Measurements from ENCODE around the gene HNRNPUL2. TPM values are rescaled to one million over a fixed set of nuclear protein-coding genes. Genes with fewer than 3 reads are reported as not detected.

Gene HNRNPUL2
- total and polyA plus RNA-seq, 9 of the 15 experiments (the other 6 are each of a cell fraction or from before 2014, with no cell fraction given), result 0.89 to 44.3 (median 15.2) TPM

DNA sequence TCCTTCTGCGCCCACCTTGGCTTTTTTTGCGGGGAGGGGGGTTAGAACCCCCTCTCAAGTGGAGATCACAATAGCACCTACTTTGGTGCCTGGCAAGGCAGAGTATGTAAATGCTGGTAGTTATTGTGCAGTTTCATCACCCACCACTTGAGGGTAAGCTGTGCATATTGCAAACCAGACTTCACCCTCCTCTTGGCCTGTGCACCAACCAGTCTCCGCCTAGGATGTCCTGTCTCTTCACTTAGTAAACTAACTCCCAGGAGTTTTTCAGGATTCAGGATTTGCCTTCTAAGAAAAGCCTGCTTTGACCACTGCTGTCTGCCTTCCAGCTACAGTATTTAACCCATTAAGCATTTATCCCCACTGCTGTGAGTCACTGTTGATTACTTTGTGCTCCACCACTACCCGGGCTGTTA is 46.4 kb downstream of the HNRNPUL2 start:
- in situ Hi-C loops (cut with MboI) (no loop called here), intact Hi-C loops (cut with micrococcal nuclease) (loop anchor here (5.0 kb wide), 2 partner anchors 201 to 299 kb away; partner anchors contain the start of gene SLC3A2)
- peaks cover 25 to 42% of the 10 kb centered on the region in 2 experiments; a peak in 4 of 5 replicates for H3K4me1 ChIP-seq (replicated peaks in 1 of 2; ENCODE audit: control insufficient read depth in 2 of 2, insufficient read depth in 2 of 2, low read length in 2 of 2)
- H3K9me1 ChIP-seq (ENCODE audit: control insufficient read depth, insufficient read depth, low read length), result no peaks in the 10 kb centered on the region
- no peaks in the 10 kb centered on the region for H3K27me3 ChIP-seq (ENCODE audit: control insufficient read depth in 2 of 2, insufficient read depth in 2 of 2, low read length in 2 of 2)
- peak overlapping the region; percentile 9 for H3K27ac ChIP-seq (ENCODE audit: extremely low read depth, low read depth, low read length)
- H3K79me2 ChIP-seq (ENCODE audit: control insufficient read depth, insufficient read depth, low read length), result peaks cover 34% of the 10 kb centered on the region
- H3K4me3 ChIP-seq, result no peak overlapping the region
- WGBS (ENCODE audit: insufficient coverage, low coverage, missing lambda C conversion rate), result 40% methylated on average over 4 of the region's 4 CpGs
- no peaks in the 10 kb centered on the region for H4K20me1 ChIP-seq (replicated peaks; ENCODE audit: control insufficient read depth, insufficient read depth, low read length)
- ChIA-PET POLR2A (interaction anchor here (0.6 to 2.9 kb wide), 18 partner anchors 8 to 1351 kb away, joined by 3 to 27 read pairs (median 4); partner anchors contain the start of genes C11orf98, CSKMT, EEF1G and GANAB), CTCF (ENCODE audit: low intra/inter-chr PET ratio) (no interaction called here)
- H2AFZ ChIP-seq (ENCODE audit: low read depth, low read length), result peak overlapping the region; percentile 96
- peak overlapping the region; percentile 14; the same call in 1 of the 2 replicates for H3K4me2 ChIP-seq (ENCODE audit: insufficient read depth, low read length)
- H3K36me3 ChIP-seq (ENCODE audit: control insufficient read depth, insufficient read depth, low read length), result peaks cover 24% of the 10 kb centered on the region
- FAIRE-seq, result peak; percentile 86
- no peaks in the 10 kb centered on the region for H3K9me3 ChIP-seq (replicated peaks; ENCODE audit: control insufficient read depth, insufficient read depth, low read depth, low read length)
- peak; percentile 81 for ATAC-seq
- peak; percentile 38 to 81 (median 55) for DNase-seq (ENCODE audit: extremely low read depth in 1 of 4, low spot score in 3 of 4)
- no TSS peak for BruUV-seq (replicated peaks)
- H3K9ac ChIP-seq (ENCODE audit: insufficient read depth in 1 of 2, low read depth in 2 of 2, low read length in 2 of 2), result peak overlapping the region in 1 of 2 experiments; percentile 31; a peak in 2 of 4 replicates
- TF ChIP-seq, protein P1, sequence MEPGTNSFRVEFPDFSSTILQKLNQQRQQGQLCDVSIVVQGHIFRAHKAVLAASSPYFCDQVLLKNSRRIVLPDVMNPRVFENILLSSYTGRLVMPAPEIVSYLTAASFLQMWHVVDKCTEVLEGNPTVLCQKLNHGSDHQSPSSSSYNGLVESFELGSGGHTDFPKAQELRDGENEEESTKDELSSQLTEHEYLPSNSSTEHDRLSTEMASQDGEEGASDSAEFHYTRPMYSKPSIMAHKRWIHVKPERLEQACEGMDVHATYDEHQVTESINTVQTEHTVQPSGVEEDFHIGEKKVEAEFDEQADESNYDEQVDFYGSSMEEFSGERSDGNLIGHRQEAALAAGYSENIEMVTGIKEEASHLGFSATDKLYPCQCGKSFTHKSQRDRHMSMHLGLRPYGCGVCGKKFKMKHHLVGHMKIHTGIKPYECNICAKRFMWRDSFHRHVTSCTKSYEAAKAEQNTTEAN (CRISPR knock-in tag; IDR thresholded peaks at IDR 0.05), result no peak
- TF ChIP-seq, protein P2, sequence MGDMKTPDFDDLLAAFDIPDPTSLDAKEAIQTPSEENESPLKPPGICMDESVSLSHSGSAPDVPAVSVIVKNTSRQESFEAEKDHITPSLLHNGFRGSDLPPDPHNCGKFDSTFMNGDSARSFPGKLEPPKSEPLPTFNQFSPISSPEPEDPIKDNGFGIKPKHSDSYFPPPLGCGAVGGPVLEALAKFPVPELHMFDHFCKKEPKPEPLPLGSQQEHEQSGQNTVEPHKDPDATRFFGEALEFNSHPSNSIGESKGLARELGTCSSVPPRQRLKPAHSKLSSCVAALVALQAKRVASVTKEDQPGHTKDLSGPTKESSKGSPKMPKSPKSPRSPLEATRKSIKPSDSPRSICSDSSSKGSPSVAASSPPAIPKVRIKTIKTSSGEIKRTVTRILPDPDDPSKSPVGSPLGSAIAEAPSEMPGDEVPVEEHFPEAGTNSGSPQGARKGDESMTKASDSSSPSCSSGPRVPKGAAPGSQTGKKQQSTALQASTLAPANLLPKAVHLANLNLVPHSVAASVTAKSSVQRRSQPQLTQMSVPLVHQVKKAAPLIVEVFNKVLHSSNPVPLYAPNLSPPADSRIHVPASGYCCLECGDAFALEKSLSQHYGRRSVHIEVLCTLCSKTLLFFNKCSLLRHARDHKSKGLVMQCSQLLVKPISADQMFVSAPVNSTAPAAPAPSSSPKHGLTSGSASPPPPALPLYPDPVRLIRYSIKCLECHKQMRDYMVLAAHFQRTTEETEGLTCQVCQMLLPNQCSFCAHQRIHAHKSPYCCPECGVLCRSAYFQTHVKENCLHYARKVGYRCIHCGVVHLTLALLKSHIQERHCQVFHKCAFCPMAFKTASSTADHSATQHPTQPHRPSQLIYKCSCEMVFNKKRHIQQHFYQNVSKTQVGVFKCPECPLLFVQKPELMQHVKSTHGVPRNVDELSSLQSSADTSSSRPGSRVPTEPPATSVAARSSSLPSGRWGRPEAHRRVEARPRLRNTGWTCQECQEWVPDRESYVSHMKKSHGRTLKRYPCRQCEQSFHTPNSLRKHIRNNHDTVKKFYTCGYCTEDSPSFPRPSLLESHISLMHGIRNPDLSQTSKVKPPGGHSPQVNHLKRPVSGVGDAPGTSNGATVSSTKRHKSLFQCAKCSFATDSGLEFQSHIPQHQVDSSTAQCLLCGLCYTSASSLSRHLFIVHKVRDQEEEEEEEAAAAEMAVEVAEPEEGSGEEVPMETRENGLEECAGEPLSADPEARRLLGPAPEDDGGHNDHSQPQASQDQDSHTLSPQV (IDR thresholded peaks at IDR 0.05), result 0 out of 2 replicates have a peak, but pooled peaks have one; percentile 53
- no peak for TF ChIP-seq GABPA (tag; conservative IDR thresholded peaks at IDR 0.05; ENCODE audit: low read depth)
- TF ChIP-seq DACH1 (IDR thresholded peaks at IDR 0.05; ENCODE audit: partially characterized antibody), result no peak
- peak; percentile 14; the same call in 1 of the 2 replicates for TF ChIP-seq JUN (IDR thresholded peaks at IDR 0.05; ENCODE audit: borderline replicate concordance, low read depth, low read length)
- no peak for TF ChIP-seq JUN (CRISPR knock-in tag; IDR thresholded peaks at IDR 0.05; ENCODE audit: borderline replicate concordance)
- no peak for TF ChIP-seq MLLT1 (IDR thresholded peaks at IDR 0.05)
- TF ChIP-seq IRF9 (tag; IDR thresholded peaks at IDR 0.05), result no peak
- TF ChIP-seq CEBPG (CRISPR knock-in tag; IDR thresholded peaks at IDR 0.05), result no peak; the same call in 1 of the 2 replicates
- TF ChIP-seq CEBPG (tag; conservative IDR thresholded peaks at IDR 0.05 in 1 of 2, IDR thresholded peaks at IDR 0.05 in 1 of 2), result peak in 1 of 2 experiments; percentile 46; a peak in 1 of 4 replicates
- TF ChIP-seq, protein P3, sequence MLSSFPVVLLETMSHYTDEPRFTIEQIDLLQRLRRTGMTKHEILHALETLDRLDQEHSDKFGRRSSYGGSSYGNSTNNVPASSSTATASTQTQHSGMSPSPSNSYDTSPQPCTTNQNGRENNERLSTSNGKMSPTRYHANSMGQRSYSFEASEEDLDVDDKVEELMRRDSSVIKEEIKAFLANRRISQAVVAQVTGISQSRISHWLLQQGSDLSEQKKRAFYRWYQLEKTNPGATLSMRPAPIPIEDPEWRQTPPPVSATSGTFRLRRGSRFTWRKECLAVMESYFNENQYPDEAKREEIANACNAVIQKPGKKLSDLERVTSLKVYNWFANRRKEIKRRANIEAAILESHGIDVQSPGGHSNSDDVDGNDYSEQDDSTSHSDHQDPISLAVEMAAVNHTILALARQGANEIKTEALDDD (IDR thresholded peaks at IDR 0.05), result peak; percentile 90
- TF ChIP-seq CSDE1 (IDR thresholded peaks at IDR 0.05), result no peak
